Endothelial cell of umbilical vein (primary cell): ENCODE measurements around the gene RPL35A. TPM values are rescaled to one million over a fixed set of nuclear protein-coding genes. Genes with fewer than 3 reads are reported as not detected.
"Not testable (repeated sequence)": the region's sequence is repeated elsewhere in the genome, so short reads cannot be mapped to it uniquely, and the experiment has no call there.

Source experiments
- BruUV-seq: library from RNA; stranded (reverse); fragments of 400-500 nt; replicated peaks from 2 replicates; lab custom pipeline; 2021; lab: Mats Ljungman, UMichigan
- CTCF ChIA-PET: fragments of 300-600, 350-600 bp; sonication (Branson Sonifier 250); formaldehyde crosslinking; loops from one replicate; lab custom pipeline; 2021; ENCODE audit warnings: antibody characterized with exemption, inconsistent platforms; lab: Charles Lee
- POLR2A ChIA-PET: fragments of 300-600, 350-600 bp; sonication (Branson Sonifier 250); formaldehyde crosslinking; loops from one replicate; lab custom pipeline; 2021; ENCODE audit warnings: antibody characterized with exemption, inconsistent platforms; lab: Charles Lee
- DNase-seq: peaks from one replicate; pipeline ENCODE4 v3.0.0-alpha.2; 2011; ENCODE audit warnings: low read depth, low spot score
- FAIRE-seq: peaks from 2 replicates; lab custom pipeline; 2011; peaks lifted over from hg19 to GRCh38; lab: Jason Lieb, UNC
- H2AFZ ChIP-seq: 2 replicates; pipeline ENCODE4 v1.6.0; 2012; ENCODE audit warnings: low read depth, low read length, control low read depth, inconsistent platforms
- H3K27ac ChIP-seq: 2 replicates; pipeline ENCODE4 v1.5.1; 2011; ENCODE audit warnings: low read depth, mild to moderate bottlenecking, control low read depth, low read length, moderate library complexity; ENCODE audit not compliant: insufficient read depth
- H3K27me3 ChIP-seq, 2 experiments: 2 replicates each; pipeline versions ENCODE4 v1.6.0 to v1.6.1; 2011; ENCODE audit warnings: low read length in 2 of 2, mixed read lengths in 1 of 2; ENCODE audit not compliant: control insufficient read depth in 2 of 2, insufficient read depth in 2 of 2
- H3K36me3 ChIP-seq, 2 experiments: 2 replicates in 1 of 2; 3 replicates in 1 of 2; pipeline ENCODE4 v1.5.1; 2011; ENCODE audit warnings: low read length in 2 of 2, mild to moderate bottlenecking in 1 of 2, moderate library complexity in 1 of 2; ENCODE audit not compliant: control insufficient read depth in 2 of 2, insufficient read depth in 2 of 2; ENCODE audit errors: extremely low read depth in 1 of 2
- H3K4me1 ChIP-seq: 3 replicates; pipeline ENCODE4 v1.5.1; 2011; ENCODE audit warnings: mild to moderate bottlenecking, low read length; ENCODE audit not compliant: control insufficient read depth, insufficient read depth; ENCODE audit errors: extremely low read depth
- H3K4me2 ChIP-seq: 2 replicates; pipeline ENCODE4 v1.6.1; 2011; ENCODE audit warnings: low read length, control low read depth, mixed read lengths; ENCODE audit not compliant: insufficient read depth
- H3K4me3 ChIP-seq, 3 experiments: fragments of 200-600 bp in 1 of 3; sonication (generic), shearing (Covaris generic) in 1 of 3; replicated peaks in 1 of 3; 2 replicates each; pipeline ENCODE4 v1.5.1; 2011 to 2016; ENCODE audit warnings: control low read depth in 3 of 3, low read length in 3 of 3, mild to moderate bottlenecking in 2 of 3, inconsistent platforms in 1 of 3, low read depth in 1 of 3, moderate library complexity in 1 of 3; ENCODE audit not compliant: insufficient read depth in 1 of 3
- H3K79me2 ChIP-seq: 2 replicates; pipeline ENCODE4 v1.6.0; 2012; ENCODE audit warnings: low read length, inconsistent platforms; ENCODE audit not compliant: control insufficient read depth, insufficient read depth
- H3K9ac ChIP-seq: replicated peaks from 2 replicates; pipeline ENCODE3; 2011; ENCODE audit warnings: low read length, control low read depth; ENCODE audit not compliant: insufficient read depth; ENCODE audit errors: extremely low read depth
- H3K9me1 ChIP-seq: replicated peaks from 3 replicates; pipeline ENCODE4 v1.6.0; 2011; ENCODE audit warnings: mild to moderate bottlenecking, low read length; ENCODE audit not compliant: control insufficient read depth, insufficient read depth; ENCODE audit errors: extremely low read depth
- H3K9me3 ChIP-seq: replicated peaks from 2 replicates; pipeline ENCODE4 v1.5.1; 2012; ENCODE audit warnings: low read length, inconsistent platforms; ENCODE audit not compliant: control insufficient read depth, insufficient read depth
- H4K20me1 ChIP-seq: replicated peaks from 2 replicates; pipeline ENCODE3; 2011; ENCODE audit warnings: mild to moderate bottlenecking, low read length; ENCODE audit not compliant: control insufficient read depth, insufficient read depth; ENCODE audit errors: extremely low read depth
- CTCF ChIP-seq, 2 donors: IDR thresholded peaks; 1 replicate in 1 of 2; 2 replicates in 1 of 2; pipeline ENCODE4 v1.5.1; 2011; ENCODE audit warnings: low read length in 2 of 2, mild to moderate bottlenecking in 2 of 2, moderate library complexity in 2 of 2, control low read depth in 1 of 2, inconsistent platforms in 1 of 2, low read depth in 1 of 2; ENCODE audit not compliant: insufficient read depth in 1 of 2; ENCODE audit errors: extremely low read depth in 1 of 2
- EZH2 ChIP-seq: IDR thresholded peaks from 2 replicates; pipeline ENCODE4 v1.6.1; 2012; ENCODE audit warnings: borderline replicate concordance, low read depth, mild to moderate bottlenecking, moderate library complexity, low read length, inconsistent platforms; ENCODE audit not compliant: severe bottlenecking
- FOS ChIP-seq: IDR thresholded peaks from 2 replicates; pipeline ENCODE4 v1.6.1; 2011; ENCODE audit warnings: mild to moderate bottlenecking, low read length, moderate library complexity, borderline replicate concordance; ENCODE audit not compliant: insufficient read depth
- GATA2 ChIP-seq: IDR thresholded peaks from 2 replicates; pipeline ENCODE4 v1.7.0; 2011; ENCODE audit warnings: low read depth, mild to moderate bottlenecking, moderate library complexity, mixed read lengths, low read length; ENCODE audit not compliant: insufficient read length, insufficient read depth
- JUN ChIP-seq: IDR thresholded peaks from 2 replicates; pipeline ENCODE4 v1.6.1; 2011; ENCODE audit warnings: borderline replicate concordance, low read depth; ENCODE audit not compliant: insufficient read length, insufficient read depth
- MAX ChIP-seq: IDR thresholded peaks from 2 replicates; pipeline ENCODE4 v1.6.1; 2011; ENCODE audit not compliant: insufficient read depth, insufficient read length
- MYC ChIP-seq: IDR thresholded peaks from one replicate; pipeline ENCODE4 v1.6.1; 2011; ENCODE audit warnings: mild to moderate bottlenecking, low read depth, low read length
- POLR2A ChIP-seq: IDR thresholded peaks from 2 replicates; pipeline ENCODE4 v1.6.1; 2012; ENCODE audit warnings: low read depth, mild to moderate bottlenecking, control low read depth, low read length
- POLR2AphosphoS5 ChIP-seq: IDR thresholded peaks from 2 replicates; pipeline ENCODE4 v1.6.1; 2012; ENCODE audit warnings: low read depth, mild to moderate bottlenecking, control low read depth, low read length, moderate library complexity; ENCODE audit not compliant: insufficient read depth
- dilution Hi-C: fragments of 300-500 bp; cut with MboI; formaldehyde crosslinking; loops from one replicate; pipeline ENCODE4 v1.15.0; 2019; ENCODE audit warnings: low sequenced_read_pairs; ENCODE audit not compliant: extremely low pct_ligation_motif_present
- intact Hi-C: fragments of 100-400 bp; cut with micrococcal nuclease; formaldehyde crosslinking; loops from one replicate; pipeline ENCODE4 v1.10.0; 2022
- polyA plus RNA-seq, 4 experiments: library from polyadenylated mRNA; depleted of rRNA in 3 of 4; stranded (reverse) in 3 of 4; unstranded in 1 of 4; fragments of >200 nt; gene quantifications; 2 replicates each; pipeline versions ENCODE4 v1.2.1 to v1.2.3, GENCODE V29; 2011 to 2012; ENCODE audit warnings: missing spikeins in 1 of 4
- total RNA-seq: library from RNA; stranded (reverse); gene quantifications from 2 replicates; pipeline ENCODE4 v1.2.3, GENCODE V29; 2021

Gene RPL35A
- total and polyA plus RNA-seq, 2 donors (not counting 3 experiments of a cell fraction or from before 2014, with no cell fraction given): 566 to 1,094 TPM

GRCh38 chr3:197913641-197914380, 36.2 kb upstream of the RPL35A start:
- Histone ChIP-seq H3K9me1 (no peaks in the 10 kb centered on the region), H3K4me2 (no peak overlapping the region), H2AFZ (no peak overlapping the region), H3K9me3 (no peaks in the 10 kb centered on the region), H3K27ac (no peak overlapping the region), H3K27me3 (no peaks in the 10 kb centered on the region), H3K9ac (no peak overlapping the region), H3K4me3 (no peak overlapping the region), H3K4me1 (no peaks in the 10 kb centered on the region), H3K79me2 (no peaks in the 10 kb centered on the region), H3K36me3 (no peaks in the 10 kb centered on the region), H4K20me1 (no peaks in the 10 kb centered on the region)
- TF ChIP-seq MYC (no peak), CTCF (IDR thresholded peaks at IDR 0.05; ENCODE audit: extremely low read depth in 1 of 2, insufficient read depth in 1 of 2, low read depth in 1 of 2, low read length in 2 of 2) (no peak), EZH2 (no peak), GATA2 (no peak), JUN (no peak), MAX (no peak), FOS (no peak), POLR2AphosphoS5 (no peak), POLR2A (no peak)
- ChIA-PET POLR2A (no interaction called here), CTCF (interaction anchor here (1.4 to 1.7 kb wide), 2 partner anchors 8 to 23 kb away, joined by 3 to 8 read pairs; no protein-coding TSS in a partner anchor)
- no TSS peak for BruUV-seq
- dilution Hi-C loops (no loop called here), intact Hi-C loops (no loop called here)
- no peak for DNase-seq
- no peak for FAIRE-seq

GRCh38 chr3:197921429-197922275, 28.3 kb upstream of the RPL35A start:
- CTCF ChIA-PET, BruUV-seq, H3K79me2 ChIP-seq, DNase-seq, H3K36me3 ChIP-seq, H2AFZ ChIP-seq, H3K4me2 ChIP-seq, intact Hi-C loops, FAIRE-seq, H3K27me3 ChIP-seq, dilution Hi-C loops, POLR2A ChIA-PET, H3K9me1 ChIP-seq, H4K20me1 ChIP-seq, H3K9ac ChIP-seq, H3K4me1 ChIP-seq, H3K9me3 ChIP-seq, H3K4me3 ChIP-seq, H3K27ac ChIP-seq: not testable (repeated sequence)
